ENCODE measurements around the gene EPB41L4A.
"Not testable (repeated sequence)": the region's sequence is repeated elsewhere in the genome, so short reads cannot be mapped to it uniquely, and the experiment has no call there.

EPB41L4A gene

DNA sequence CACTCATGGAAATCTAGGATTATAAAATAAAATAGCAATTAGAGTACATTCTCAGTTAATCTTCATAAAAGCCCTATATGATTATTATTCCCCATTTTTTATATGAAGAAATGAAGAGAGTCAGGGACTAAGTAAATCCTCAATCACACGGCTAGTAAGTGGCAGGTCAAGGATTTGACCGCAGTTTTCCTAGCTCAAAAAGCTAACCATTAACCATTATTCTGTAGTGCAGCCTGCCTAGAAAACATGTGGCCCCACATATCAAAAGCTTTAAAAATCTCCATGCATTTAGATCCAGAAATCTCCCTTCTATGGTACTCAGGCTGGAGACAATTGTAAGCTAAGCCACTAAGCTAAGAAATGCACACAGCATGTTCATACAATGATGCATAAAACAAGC is 21.4 kb downstream of the EPB41L4A start:
- DNase-seq (ENCODE audit: low read depth), result no peak

DNA sequence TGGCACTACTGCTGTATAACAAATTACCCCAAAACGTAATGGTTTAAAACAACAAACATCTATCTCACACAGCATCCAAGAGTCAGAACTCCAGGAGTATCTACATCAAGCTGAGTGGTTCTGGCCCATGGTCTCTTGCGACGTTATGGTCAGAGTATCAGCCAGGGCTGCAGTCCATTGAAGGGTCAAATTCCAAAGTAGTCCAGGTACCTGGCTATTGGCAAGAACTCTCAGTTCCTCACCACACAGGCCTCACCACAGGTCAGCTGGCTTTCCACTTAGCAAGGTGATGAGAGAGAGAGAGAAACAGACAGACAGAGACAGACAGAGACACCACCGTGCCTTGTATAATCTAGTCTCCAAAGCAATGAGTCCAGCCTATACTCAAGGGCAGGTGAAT is 22.6 kb downstream of the EPB41L4A start:
- no peak for DNase-seq (ENCODE audit: low read depth)

DNA sequence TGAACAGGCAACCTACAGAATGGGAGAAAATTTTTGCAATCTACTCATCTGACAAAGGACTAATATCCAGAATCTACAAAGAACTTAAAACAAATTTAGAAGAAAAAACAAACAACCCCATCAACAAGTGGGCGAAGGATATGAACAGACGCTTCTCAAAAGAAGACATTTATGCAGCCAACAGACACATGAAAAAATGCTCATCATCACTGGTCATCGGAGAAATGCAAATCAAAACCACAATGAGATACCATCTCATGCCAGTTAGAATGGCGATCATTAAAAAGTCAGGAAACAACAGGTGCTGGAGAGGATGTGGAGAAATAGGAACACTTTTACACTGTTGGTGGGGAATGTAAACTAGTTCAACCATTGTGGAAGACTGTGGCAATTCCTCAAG is 23.8 kb downstream of the EPB41L4A start:
- DNase-seq (ENCODE audit: low read depth), result not testable (repeated sequence)

DNA sequence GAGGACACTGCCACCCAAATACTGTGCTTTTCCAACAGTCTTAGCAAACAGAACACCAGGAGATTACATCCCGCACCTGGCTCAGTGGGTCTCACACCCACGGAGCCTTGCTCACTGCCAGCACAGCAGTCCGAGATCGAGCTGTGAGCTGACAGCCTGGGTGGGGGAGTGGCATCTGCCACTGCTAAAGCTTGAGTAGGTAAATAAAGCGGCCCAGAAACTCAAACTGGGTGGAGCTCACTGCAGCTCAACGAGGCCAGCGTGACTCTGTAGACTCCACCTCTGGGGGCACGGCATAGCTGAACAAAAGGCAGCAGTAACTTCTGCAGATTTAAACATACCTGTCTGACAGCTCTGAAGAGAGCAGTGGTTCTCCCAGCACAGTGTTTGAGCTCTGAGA is 28.8 kb downstream of the EPB41L4A start:
- no peak for DNase-seq (ENCODE audit: low read depth)

DNA sequence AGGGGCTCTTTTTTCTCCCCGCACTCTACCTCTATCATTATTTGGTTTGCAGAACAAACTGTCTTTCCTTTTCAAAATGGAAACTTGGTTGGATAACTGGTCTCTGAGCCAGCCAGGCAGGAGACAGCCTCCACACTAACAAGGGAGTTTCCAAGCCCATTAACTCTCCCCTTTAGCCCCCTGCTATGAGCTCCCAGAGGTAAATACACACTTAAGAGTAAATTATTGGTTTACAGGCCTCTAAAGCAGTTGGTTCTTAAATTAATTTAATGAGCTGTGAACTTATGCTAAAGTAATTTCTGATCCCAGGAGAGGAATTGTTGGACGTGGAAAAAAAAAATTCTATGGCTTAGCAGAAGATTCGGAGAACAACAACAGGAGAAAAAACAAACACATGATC is 30.3 kb downstream of the EPB41L4A start:
- DNase-seq (ENCODE audit: low read depth), result no peak

DNA sequence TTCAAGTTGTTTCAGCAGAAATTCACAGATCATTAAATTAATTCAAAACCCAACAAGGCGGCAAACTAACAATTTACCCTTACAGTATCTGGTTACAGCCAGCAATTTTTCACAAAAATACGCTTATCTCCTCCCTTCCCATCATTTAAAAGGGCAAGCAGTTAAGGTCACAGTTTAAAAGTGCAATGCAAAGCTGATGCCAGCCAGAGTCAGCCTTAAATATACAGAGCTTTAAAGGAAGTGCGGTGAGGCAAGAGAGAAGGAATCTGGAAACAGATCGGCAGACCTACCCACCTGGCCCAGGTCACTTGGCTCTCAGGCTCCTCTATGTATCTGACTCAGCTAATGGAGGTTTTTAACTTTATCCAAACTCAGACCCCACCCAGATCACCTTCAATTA is 31.0 kb downstream of the EPB41L4A start:
- no peak for DNase-seq (ENCODE audit: low read depth)

DNA sequence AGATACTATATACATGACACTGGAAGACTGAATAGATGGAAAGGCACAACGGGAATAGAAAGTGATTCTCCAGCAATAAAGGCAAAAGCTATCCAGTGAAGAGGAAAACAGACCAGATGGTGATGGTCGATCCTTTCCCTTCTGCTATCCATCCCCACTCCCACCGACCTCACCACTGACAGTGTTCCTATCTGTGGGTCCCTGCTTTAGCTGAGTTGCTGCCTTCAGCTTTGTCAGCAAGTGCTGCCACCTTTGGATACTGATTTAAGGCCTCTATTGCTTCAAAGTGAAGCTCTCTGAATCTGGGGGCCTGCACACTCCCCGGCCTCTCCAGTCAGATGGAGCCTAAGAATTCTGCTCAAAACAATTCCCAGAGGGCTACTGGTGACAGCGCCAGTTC is 32.3 kb downstream of the EPB41L4A start:
- DNase-seq (ENCODE audit: low read depth), result no peak

DNA sequence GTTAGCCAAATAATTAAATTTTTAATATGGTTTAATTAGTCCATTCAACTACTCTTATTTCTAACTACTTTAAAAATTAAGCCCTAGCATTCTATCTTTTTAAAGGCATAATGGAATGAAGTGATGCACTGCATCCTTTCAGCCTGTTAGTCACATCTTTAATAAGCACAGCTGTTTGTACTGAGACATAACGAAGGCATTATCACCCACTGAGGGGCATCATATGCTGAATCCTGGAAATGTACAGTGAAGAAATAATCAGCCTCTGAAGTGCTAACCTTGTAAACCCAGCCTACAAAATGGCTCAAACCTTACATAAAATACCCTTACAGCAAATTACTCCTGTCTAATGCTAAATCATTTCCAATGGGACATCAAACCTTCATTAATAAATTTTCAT is 33.1 kb downstream of the EPB41L4A start:
- no peak for DNase-seq (ENCODE audit: low read depth)

DNA sequence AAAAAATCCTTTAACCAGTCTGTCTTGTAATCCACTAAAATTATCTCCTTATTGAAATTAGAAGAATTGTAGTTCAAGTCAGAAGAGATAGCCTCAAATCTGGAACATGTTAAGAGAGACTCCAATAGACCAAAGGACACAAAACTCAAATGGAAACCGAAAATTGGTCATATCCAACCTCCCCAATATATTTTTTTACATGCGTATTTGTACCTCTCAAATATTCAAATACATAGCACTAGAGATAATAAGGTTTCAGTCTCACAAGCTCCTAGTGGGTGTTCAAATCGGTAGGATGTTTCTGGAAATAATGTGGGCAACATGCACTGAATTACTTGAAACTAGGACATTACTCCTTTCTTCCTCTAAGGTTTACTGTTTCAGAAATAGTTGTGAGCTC is 33.5 kb downstream of the EPB41L4A start:
- DNase-seq (ENCODE audit: low read depth), result no peak

DNA sequence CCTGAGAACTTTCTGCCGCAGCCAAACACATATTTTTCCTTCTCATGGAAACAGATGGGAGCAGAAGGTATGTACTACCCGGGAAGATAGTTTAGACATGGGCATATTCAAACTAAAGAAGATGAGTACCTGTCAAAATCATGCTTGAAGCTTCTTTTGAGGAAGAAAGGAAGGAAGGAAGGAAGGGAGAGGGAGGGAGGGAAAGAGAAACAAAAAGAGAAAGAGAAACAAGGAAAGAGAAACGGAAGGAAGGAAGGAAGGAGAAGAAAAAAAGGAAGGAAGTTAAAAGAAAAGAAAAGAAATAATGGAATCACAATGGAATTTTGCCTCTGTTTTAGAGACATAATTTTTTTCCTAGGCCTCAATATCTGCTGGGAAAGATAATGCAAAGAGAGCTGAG is 34.6 kb downstream of the EPB41L4A start:
- no peak for DNase-seq (ENCODE audit: low read depth)

DNA sequence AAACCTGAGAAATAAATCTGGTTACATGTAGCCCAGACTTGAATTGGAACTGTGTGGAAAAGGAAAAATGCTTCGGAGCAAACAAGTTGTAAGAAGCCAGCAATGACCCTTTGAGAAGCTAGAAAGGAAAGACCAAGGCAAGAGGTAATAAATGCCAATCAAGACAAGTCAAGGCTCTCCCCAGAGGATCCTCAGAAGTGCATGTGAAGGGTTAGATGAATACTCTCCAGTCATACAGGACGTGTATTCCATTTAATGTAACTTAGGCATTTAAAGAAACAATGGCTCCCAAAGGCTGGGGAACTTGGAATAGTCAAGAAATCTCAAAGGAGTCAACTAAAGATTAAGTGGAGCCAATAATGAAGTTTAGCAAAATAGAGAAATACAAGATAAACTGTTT is 36.2 kb downstream of the EPB41L4A start:
- DNase-seq (ENCODE audit: low read depth), result no peak

DNA sequence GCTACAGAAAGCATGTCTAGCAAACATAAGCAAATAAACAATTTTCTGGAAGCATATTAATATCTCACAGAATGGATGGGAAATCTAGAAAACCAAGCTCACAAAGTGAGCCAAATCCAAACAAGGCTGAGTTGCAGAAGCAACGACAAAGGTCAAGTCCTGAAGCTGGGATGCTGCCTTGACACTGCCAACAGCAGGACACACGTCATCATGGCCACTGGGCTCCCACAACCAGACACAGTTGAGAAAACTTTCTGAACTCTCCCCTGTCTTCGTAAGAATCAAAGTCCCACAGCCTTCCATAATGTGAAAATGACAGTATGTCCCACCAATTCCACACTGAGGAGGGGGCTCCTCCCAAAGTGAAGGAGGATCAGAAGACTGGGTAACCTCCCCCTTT is 37.6 kb downstream of the EPB41L4A start:
- DNase-seq (ENCODE audit: low read depth), result no peak

DNA sequence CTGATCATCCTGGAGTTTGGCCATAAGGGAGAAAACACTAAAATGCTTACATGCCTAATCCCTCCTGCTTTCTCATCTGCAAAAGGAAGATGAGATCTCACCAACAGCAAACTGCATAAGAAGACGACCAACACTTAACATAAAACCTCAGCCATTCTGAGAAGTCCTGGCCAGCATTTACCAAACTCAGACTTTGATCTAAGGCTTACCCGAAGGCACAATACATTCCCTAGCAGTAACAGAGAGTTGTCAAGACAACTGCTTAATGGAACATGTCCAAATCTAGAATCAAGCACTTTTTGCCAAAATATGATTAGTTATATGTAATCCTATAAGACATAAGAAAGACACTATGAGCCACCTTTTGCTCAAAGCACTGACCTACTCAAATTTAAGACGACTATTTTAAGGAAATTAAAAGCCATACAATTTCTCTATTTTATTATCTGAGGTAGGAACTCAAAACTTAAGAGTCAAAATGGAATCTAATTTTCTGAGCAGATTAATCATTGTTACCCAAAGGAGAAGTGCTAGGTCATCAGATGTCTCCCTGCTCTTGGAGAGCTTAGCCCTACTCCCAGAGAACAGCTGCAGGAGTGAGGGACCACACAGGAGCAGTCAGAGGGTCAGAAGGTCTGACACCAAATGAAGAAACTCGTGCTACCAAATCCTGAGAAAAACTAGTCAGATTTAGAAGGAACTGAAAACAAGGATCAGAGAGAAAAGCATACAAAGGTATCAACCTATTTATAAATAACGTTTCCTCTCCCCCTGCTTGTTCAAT is 39.3 kb downstream of the EPB41L4A start:
- DNase-seq (ENCODE audit: low read depth), result no peak

DNA sequence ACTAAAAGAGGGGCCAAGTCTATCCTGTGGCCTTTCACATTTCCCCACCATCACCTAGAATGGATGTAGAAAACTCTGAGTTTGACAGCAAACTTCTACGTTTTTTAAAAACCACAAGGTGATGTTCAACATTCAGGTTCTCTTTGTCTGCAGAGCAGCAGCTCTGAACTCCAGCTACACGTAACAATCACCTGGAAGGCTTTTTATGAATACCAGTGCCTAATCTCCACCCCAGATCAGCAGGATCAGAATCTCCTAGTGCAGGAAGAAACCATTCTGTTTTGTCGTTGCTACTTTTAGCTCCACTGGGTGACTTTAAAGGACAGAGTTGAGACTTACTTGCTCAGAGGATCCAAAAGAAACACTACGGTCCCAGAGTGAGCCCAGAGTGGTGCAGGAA is 44.3 kb downstream of the EPB41L4A start:
- no peak for DNase-seq (ENCODE audit: low read depth)

DNA sequence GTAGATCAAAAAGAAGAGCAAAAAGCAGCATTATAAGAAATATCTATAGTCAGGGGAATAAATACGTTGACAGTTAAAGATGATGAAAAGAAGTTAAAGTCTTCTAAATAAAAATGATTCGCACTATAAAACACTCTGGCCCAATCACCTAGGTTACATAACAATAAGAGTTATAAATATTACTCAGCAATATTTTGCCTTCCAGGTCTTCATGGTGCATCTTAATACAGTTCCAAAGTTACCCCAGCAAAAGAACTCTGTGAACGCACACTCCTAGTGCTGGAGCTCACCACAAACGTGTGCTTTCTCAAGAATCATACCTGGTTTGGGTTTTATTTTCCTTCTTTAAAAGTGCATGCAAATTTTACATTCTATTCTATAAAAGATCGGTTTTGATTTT is 44.7 kb downstream of the EPB41L4A start:
- no peak for DNase-seq (ENCODE audit: low read depth)

DNA sequence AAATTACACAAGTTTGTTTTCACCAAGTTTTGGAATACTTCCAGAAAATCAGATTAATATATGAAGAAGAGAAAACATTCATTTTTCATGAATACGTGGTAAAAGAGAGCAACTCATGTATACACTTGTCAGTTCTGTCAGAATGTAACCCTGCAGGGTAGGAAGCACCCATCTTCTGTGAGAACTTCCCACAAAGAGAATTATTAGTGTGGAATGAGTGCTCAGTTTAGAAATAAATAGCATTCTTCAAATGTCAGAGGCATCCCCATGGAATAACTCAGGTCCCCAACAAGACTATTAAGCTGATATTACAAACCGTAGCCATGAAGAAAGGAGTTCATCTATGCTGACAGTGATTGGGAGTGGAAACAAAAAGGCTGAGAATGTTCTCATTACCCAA is 45.2 kb downstream of the EPB41L4A start:
- DNase-seq (ENCODE audit: low read depth), result no peak

DNA sequence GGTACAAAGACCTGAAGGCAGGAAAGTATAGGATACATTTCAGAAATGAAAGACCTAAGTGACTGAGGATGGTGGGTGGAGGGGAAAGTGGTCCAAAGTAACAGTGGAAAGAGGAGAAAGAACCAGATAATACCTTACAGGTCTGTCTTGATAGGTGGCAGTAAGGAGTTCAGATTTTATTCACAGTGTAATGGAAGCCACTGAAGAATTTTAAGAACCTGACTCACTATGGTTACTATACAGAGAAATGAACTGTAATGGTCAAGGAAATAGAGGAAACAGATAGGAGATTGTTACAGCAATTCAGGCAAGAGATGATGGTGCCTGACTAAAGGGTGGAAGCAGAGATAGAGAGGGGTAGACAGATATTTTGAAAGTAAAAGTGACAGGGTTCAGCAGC is 46.5 kb downstream of the EPB41L4A start:
- DNase-seq (ENCODE audit: low read depth), result no peak

DNA sequence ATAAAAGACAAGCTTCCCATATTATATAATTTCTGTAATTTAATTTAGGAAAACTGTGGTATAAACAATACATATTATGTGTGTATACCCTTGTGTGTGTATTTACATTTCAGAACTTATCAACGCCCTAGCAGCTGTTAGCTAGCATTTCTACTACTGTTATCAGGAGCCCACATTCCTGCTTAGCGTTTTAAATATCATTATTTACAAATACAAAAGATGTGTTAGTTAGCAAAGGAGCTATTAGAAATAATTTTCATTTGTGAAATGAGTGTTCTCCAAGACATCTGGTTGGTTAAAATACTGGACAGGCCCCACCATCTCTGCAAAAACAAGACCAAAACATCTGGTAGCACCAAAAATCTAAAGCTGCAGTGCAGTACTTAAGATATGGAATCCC is 48.0 kb downstream of the EPB41L4A start:
- no peak for DNase-seq (ENCODE audit: low read depth)

DNA sequence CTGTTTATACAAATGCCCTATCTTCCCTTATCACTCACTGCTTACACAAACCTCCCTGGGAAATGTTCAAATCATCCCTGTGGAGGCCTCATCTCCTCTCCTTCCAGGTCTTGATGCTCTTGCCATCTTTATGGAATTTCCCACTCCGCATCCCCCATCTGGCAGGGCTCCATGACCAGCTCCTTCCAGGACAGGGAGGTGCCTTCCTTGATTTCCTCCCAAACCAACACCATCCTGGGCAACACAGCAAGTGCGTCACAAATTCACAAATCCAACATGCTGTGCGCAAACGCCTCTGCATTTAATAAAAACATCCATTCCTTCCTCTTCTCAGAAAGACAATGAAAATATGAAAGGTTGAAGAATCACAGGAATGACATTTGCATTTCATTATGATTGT is 51.7 kb downstream of the EPB41L4A start:
- DNase-seq (ENCODE audit: low read depth), result no peak

DNA sequence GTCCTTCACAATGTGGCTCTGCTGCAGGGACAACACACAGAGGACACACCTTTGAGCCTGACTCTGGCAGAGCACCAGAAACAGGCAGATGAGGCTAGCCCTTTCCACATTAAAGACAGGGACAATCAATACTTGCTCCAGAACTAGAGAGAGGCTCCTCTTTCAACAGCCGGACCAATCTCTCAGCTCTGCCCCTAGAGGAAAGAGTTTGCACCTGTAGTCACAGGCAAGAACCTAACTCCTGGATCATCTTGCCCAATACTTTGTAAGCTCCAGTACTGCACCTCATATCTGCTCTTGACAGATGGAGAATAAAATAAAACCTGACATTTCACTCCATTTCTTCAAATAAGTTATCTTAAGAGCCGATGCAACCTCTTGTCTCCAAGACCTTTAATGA is 52.1 kb downstream of the EPB41L4A start:
- DNase-seq (ENCODE audit: low read depth), result no peak

DNA sequence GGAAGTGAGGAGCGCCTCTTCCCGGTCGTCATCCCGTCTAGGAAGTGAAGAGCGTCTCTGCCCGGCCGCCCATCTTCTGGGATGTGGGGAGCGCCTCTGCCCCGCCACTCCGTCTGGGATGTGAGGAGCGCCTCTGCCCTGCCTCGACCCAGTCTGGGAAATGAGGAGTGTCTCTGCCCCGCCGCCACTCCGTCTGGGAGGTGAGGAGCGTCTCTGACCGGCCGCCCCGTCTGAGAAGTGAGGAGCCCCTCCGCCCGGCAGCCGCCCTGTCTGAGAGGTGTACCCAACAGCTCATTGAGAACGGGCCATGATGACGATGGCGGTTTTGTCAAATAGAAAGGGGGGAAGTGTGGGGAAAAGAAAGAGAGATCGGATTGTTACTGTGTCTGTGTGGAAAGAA is 58.3 kb downstream of the EPB41L4A start:
- DNase-seq (ENCODE audit: low read depth), result not testable (repeated sequence)

DNA sequence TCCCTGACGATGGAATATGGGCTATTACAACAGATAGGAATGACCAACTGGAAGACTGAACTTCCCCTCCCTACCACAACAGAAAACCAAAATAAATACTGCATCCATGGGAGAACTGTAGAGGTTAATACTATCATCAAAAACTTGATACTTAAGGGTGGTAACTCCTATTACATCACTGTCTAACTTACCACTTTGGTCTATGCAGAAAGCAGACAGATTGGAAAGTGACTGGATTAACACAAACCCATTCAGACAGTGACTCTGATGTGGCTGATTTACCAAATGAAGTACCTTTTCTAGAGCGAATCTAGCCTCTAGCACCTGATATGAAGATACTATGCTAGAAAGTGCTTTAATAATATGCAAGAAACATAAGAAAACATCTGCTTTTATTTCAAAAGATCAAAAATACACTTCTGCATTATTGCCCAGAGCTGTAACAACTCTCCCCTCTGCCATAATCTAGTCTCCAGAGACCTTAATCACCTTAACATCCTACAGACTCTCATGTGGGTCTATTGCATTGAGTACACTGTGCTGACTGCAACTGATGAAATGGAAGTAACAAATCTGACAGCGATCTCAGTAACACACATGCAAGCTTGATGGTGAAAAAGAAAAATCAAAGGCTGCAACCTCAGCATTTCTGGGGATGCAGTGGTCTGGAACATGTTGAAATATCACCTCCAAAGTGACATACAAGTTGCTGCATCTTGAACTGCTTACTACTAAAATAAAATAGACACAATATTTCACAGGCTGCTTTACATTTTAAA is 62.7 kb downstream of the EPB41L4A start:
- no peak for DNase-seq (ENCODE audit: low read depth)

DNA sequence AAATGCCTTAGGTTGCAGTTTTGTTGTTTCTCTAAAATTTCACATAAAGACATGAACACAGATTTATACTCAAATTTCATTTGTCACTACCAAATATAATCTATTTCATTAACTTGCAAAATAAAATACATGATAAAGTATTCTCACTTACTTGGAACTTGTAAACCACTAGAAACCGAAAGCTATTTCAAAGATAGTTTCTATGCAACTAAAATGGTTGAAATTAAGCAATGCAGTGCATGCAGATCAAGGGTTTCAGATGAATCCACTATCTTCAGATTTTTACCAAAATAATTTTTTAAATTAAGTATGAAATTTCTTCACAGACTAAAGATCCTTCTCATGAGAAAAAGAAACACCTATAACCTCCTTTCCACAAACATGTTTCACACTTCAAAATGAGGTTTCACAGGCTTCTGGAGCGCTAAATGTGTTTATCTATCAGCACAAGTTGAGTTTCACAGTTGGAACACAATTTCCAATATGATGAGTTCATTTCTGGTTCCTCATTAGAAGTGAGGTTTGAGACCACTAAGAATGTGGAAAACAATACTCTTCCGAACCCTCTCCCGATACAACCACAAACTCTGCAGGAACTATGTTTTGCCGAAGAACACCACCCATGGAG is 63.9 kb downstream of the EPB41L4A start:
- no peak for DNase-seq (ENCODE audit: low read depth)
